GM12878 (cell line): ENCODE results near the gene RAB8A. TPM values are rescaled to one million over a fixed set of nuclear protein-coding genes. Genes with fewer than 3 reads are reported as not detected.

Experiments
- CBX3 ChIP-seq: fragments of 200-600 bp; sonication (generic); IDR thresholded peaks from 2 replicates; pipeline ENCODE4 v1.6.1; 2016; ENCODE audit warnings: low read depth, borderline replicate concordance
- TAF1 ChIP-seq: IDR thresholded peaks from 2 replicates; pipeline ENCODE4 v1.6.1; 2011; ENCODE audit warnings: mild to moderate bottlenecking, low read depth, low read length, borderline replicate concordance
- TARDBP ChIP-seq: IDR thresholded peaks from 2 replicates; pipeline ENCODE4 v1.6.1; 2016; ENCODE audit warnings: borderline replicate concordance
- ZBTB33 ChIP-seq: fragments of 450-650 bp; IDR thresholded peaks from 2 replicates; pipeline ENCODE4 v1.6.1; 2017; ENCODE audit warnings: mild to moderate bottlenecking
- polyA plus RNA-seq, 11 experiments: library from polyadenylated mRNA; depleted of rRNA in 4 of 11; unstranded in 6 of 11; stranded (reverse) in 5 of 11; fragments of >200 nt; fragmentation: Nextera tagmentation in 4 of 11; fragmentation: Illumina TruSeq in 1 of 11; extraction: Ambion mirVana in 4 of 11; extraction: Trizol in 1 of 11; gene quantifications; 1 replicate in 1 of 11; 2 replicates in 10 of 11; pipeline versions ENCODE4 v1.2.1 to v1.2.3, GENCODE V29; 2011 to 2016; ENCODE audit warnings: inconsistent platforms in 2 of 11, missing spikeins in 2 of 11, low read depth in 1 of 11
- total RNA-seq, 4 experiments: library from RNA; depleted of rRNA in 3 of 4; stranded (reverse); fragments of >200 nt in 3 of 4; fragmentation: Illumina TruSeq in 1 of 4; extraction: Trizol in 1 of 4; gene quantifications; 2 replicates each; pipeline versions ENCODE4 v1.2.1 to v1.2.3, GENCODE V29; 2013 to 2021
- TF ChIP-seq, protein P1 (sequence below): fragments of 450-650 bp; IDR thresholded peaks from 2 replicates; pipeline ENCODE4 v1.6.1; 2016; ENCODE audit warnings: mild to moderate bottlenecking, moderate library complexity, borderline replicate concordance

RAB8A gene
- total and polyA plus RNA-seq, 10 of the 15 experiments (the other 5 are each of a cell fraction or from before 2014, with no cell fraction given): 23.9 to 314 (median 185) TPM

DNA sequence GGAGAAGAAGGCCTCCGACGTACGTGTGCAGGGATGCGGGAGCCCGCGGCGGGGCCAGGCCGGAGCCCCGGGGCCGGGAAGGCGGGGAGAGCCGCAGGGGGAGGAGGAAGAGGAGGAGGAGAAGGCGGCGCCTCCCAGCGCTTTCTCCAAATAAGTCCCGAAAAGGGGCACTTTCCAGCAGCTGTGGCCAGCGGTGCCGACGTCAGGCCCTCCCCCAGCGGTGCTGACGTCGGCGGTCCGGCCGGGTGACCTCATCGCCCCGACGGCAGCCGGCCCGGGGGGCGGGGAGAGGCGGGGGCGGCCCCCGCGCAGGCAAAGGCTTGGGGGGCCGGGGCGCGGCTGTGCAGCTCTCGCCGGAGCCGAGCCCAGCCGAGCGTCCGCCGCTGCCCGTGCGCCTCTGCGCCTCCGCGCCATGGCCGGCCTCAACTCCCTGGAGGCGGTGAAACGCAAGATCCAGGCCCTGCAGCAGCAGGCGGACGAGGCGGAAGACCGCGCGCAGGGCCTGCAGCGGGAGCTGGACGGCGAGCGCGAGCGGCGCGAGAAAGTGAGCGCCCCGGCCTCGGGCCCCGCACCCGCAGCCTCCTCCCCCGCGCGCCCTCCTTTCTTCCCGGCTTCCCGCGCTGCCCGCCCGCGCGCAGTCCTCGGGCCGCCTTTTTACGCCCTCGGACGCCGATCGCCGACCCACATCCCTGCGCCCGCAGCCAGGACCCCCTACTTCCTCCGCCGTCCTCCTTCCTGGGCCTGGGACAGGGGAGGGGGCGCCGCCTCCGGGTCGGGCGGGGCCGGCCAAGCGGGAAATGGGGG, 35.3 kb upstream of the RAB8A start, which contains the start of gene TPM4 (continued):
- TF ChIP-seq ZBTB33: no peak
- no peak for TF ChIP-seq TARDBP
- TF ChIP-seq CBX3: no peak
- TF ChIP-seq, protein P1, sequence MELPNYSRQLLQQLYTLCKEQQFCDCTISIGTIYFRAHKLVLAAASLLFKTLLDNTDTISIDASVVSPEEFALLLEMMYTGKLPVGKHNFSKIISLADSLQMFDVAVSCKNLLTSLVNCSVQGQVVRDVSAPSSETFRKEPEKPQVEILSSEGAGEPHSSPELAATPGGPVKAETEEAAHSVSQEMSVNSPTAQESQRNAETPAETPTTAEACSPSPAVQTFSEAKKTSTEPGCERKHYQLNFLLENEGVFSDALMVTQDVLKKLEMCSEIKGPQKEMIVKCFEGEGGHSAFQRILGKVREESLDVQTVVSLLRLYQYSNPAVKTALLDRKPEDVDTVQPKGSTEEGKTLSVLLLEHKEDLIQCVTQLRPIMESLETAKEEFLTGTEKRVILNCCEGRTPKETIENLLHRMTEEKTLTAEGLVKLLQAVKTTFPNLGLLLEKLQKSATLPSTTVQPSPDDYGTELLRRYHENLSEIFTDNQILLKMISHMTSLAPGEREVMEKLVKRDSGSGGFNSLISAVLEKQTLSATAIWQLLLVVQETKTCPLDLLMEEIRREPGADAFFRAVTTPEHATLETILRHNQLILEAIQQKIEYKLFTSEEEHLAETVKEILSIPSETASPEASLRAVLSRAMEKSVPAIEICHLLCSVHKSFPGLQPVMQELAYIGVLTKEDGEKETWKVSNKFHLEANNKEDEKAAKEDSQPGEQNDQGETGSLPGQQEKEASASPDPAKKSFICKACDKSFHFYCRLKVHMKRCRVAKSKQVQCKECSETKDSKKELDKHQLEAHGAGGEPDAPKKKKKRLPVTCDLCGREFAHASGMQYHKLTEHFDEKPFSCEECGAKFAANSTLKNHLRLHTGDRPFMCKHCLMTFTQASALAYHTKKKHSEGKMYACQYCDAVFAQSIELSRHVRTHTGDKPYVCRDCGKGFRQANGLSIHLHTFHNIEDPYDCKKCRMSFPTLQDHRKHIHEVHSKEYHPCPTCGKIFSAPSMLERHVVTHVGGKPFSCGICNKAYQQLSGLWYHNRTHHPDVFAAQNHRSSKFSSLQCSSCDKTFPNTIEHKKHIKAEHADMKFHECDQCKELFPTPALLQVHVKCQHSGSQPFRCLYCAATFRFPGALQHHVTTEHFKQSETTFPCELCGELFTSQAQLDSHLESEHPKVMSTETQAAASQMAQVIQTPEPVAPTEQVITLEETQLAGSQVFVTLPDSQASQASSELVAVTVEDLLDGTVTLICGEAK: no peak
- TF ChIP-seq TAF1: peak; percentile 79; the same call in 1 of the 2 replicates
